SIG-M5 (cell line): ENCODE measurements around the gene COX11.

Experiments
- DNase-seq: peaks from one replicate; lab custom pipeline; 2025; lab: John Stamatoyannopoulos, UW

COX11 gene

GRCh38 chr17:54968262-54968987 is at the start of gene COX11, which contains the start of gene STXBP4:
Gene COX11 (minus strand): TSS chr17:54968654. CDS start chr17:54968646, 8 bp downstream.
Gene STXBP4 (plus strand): TSS chr17:54968765. CDS start chr17:54986220, 17,455 bp downstream.
- peak; percentile 50 for DNase-seq

GRCh38 chr17:55005520-55005919 is 37.1 kb upstream of the COX11 start:
- no peak for DNase-seq

- DNase-seq, result no peak
These were observed 36.0 kb upstream of the COX11 start for GRCh38 chr17:55004484-55004883.

- DNase-seq, result no peak
These were observed 34.0 kb upstream of the COX11 start for GRCh38 chr17:55002458-55002857.

- no peak for DNase-seq
These were observed 28.0 kb upstream of the COX11 start for GRCh38 chr17:54996441-54996840.

GRCh38 chr17:54992797-54993639 is 24.6 kb upstream of the COX11 start:
- no peak for DNase-seq

- no peak for DNase-seq
These were observed 23.1 kb upstream of the COX11 start for GRCh38 chr17:54991567-54991966.

- DNase-seq, result no peak
These were observed 21.7 kb upstream of the COX11 start for GRCh38 chr17:54990118-54990517.

- no peak for DNase-seq
These were observed 17.0 kb upstream of the COX11 start for GRCh38 chr17:54985476-54985875.

GRCh38 chr17:54983260-54983659 is 14.8 kb upstream of the COX11 start:
- no peak for DNase-seq

GRCh38 chr17:54982399-54982798 is 13.9 kb upstream of the COX11 start:
- no peak for DNase-seq

GRCh38 chr17:54980375-54980774 is 11.9 kb upstream of the COX11 start:
- no peak for DNase-seq

GRCh38 chr17:54979657-54980056 is 11.2 kb upstream of the COX11 start:
- no peak for DNase-seq

- DNase-seq, result no peak
These were observed 9.3 kb upstream of the COX11 start for GRCh38 chr17:54977744-54978143.

GRCh38 chr17:54976316-54976715 is 7.9 kb upstream of the COX11 start:
- no peak for DNase-seq

GRCh38 chr17:54974759-54975158 is 6.3 kb upstream of the COX11 start:
- DNase-seq, result no peak

GRCh38 chr17:54972406-54973138 is 4.1 kb upstream of the COX11 start:
- no peak for DNase-seq

- no peak for DNase-seq
These were observed 3.4 kb upstream of the COX11 start for GRCh38 chr17:54971901-54972300.

GRCh38 chr17:54971147-54971546 is 2.7 kb upstream of the COX11 start:
- DNase-seq, result no peak

- no peak for DNase-seq
These were observed 1.5 kb upstream of the COX11 start for GRCh38 chr17:54969658-54970572.

GRCh38 chr17:54968988-54969332 is 506 bp upstream of the COX11 start:
- DNase-seq, result no peak
